Measurements from ENCODE around the gene NPIPA7.
"Not testable (repeated sequence)": the region's sequence is repeated elsewhere in the genome, so short reads cannot be mapped to it uniquely, and the experiment has no call there.

Gene NPIPA7

GRCh38 chr16:16378840-16379239, at the start of gene NPIPA7:
TSS of gene NPIPA7 (plus strand) at chr16:16379140. CDS start at chr16:16379245, 105 bp downstream.
- not testable (repeated sequence) for DNase-seq

DNA sequence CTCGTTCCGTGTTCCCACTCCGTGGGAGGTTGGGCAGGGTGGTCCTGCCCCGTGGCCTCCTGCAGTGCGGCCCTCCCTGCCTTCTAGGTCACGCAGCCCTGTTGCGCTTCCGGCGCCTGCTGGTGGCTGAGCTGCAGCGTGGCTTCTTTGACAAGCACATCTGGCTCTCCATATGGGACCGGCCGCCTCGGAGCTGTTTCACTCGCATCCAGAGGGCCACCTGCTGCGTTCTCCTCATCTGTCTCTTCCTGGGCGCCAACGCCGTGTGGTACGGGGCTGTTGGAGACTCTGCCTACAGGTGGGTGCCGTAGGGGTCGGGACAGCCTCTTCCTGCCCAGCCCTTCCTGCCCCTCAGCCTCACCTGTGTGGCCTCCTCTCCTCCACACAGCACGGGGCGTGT, 47.5 kb upstream of the NPIPA7 start:
- DNase-seq, result not testable (repeated sequence)

GRCh38 chr16:16357556-16357955, 21.4 kb upstream of the NPIPA7 start:
- not testable (repeated sequence) for DNase-seq

DNA sequence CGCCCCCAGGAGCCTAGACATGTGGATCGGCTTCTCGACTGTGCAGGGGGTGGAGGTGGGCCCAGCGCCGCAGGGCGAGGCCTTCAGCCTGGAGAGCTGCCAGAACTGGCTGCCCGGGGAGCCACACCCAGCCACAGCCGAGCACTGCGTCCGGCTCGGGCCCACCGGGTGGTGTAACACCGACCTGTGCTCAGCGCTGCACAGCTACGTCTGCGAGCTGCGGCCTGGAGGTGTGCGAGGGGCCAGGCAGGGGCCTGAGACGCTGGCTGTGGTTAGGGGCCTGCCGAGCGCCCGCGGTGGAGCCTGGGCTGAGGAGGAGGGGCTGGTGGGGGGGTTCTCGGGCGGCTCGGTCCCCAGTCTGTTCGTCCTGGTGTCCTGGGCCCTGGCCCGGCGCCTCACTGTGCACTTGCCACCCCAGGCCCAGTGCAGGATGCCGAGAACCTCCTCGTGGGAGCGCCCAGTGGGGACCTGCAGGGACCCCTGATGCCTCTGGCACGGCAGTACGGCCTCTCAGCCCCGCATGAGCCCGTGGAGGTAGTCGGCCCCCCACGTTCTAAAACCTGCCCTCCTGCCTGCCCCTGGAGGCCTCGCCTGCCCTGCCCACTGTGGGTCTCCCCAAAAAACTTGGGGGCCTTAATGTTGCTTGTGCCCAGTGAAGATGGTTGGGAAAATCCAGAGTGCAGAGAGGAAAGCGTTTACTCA, 20.2 kb upstream of the NPIPA7 start:
- DNase-seq, result not testable (repeated sequence)

DNA sequence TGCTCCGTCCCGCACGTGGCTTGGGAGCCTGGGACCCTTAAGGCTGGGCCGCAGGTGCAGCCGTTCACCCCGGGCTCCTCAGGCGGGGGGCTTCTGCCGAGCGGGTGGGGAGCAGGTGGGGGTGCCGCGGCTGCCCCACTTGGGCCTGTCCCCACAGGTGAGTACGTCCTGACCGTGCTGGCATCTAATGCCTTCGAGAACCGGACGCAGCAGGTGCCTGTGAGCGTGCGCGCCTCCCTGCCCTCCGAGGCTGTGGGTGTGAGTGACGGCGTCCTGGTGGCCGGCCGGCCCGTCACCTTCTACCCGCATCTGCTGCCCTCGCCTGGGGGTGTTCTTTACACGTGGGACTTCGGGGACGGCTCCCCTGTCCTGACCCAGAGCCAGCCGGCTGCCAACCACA, 15.3 kb upstream of the NPIPA7 start:
- DNase-seq, result not testable (repeated sequence)

- DNase-seq, result not testable (repeated sequence)
Observed at GRCh38 chr16:16364100-16364499, 14.8 kb upstream of the NPIPA7 start.

GRCh38 chr16:16364701-16365100, 14.2 kb upstream of the NPIPA7 start:
- not testable (repeated sequence) for DNase-seq

- not testable (repeated sequence) for DNase-seq
Observed at GRCh38 chr16:16365319-16365718, 13.6 kb upstream of the NPIPA7 start.

DNA sequence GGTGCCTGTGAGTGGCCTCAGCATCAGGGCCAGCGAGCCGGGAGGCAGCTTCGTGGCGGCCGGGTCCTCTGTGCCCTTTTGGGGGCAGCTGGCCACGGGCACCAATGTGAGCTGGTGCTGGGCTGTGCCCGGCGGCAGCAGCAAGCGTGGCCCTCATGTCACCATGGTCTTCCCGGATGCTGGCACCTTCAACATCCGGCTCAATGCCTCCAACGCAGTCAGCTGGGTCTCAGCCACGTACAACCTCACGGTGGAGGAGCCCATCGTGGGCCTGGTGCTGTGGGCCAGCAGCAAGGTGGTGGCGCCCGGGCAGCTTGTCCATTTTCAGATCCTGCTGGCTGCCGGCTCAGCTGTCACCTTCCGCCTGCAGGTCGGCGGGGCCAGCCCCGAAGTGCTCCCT, 13.1 kb upstream of the NPIPA7 start:
- DNase-seq, result not testable (repeated sequence)

GRCh38 chr16:16366552-16367284, 12.2 kb upstream of the NPIPA7 start:
- DNase-seq, result not testable (repeated sequence)

- DNase-seq, result not testable (repeated sequence)
Observed at GRCh38 chr16:16367285-16367628, 11.7 kb upstream of the NPIPA7 start.

DNA sequence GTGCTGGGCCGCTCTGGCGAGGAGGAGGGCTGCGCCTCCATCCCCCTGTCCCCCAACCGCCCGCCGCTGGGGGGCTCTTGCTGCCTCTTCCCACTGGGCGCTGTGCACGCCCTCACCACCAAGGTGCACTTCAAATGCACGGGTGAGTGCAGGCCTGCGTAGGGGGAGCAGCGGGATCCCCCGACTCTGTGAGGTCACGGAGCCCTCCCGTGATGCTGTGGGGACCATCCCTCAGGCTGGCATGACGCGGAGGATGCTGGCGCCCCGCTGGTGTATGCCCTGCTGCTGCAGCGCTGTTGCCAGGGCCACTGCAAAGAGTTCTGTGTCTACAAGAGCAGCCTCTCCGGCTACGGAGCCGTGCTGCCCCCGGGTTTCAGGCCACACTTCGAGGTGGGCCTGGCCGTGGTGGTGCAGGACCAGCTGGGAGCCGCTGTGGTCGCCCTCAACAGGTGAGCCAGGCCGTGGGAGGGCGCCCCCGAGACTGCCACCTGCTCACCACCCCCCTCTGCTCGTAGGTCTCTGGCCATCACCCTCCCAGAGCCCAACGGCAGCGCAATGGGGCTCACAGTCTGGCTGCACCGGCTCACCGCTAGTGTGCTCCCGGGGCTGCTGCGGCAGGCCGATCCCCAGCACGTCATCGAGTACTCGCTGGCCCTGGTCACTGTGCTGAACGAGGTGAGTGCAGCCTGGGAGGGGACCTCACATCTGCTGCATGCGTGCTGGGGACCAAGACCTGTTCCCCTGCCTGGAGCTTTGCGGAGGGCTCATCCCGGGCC, 9.7 kb upstream of the NPIPA7 start:
- DNase-seq, result not testable (repeated sequence)

GRCh38 chr16:16371136-16371735, 7.7 kb upstream of the NPIPA7 start:
- DNase-seq, result not testable (repeated sequence)

DNA sequence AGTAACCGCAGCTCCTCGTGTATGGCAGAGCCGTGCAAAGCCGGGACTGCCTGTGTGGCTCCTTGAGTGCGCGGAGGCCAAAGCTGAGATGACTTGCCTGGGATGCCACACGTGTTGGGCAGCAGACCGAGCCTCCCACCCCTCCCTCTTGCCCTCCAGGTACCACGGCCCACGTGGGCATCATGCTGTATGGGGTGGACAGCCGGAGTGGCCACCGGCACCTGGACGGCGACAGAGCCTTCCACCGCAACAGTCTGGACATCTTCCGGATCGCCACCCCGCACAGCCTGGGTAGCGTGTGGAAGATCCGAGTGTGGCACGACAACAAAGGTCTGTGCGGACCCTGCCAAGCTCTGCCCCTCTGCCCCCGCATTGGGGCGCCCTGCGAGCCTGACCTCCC, 4.7 kb upstream of the NPIPA7 start:
- DNase-seq, result not testable (repeated sequence)

- not testable (repeated sequence) for DNase-seq
Observed at GRCh38 chr16:16399685-16400084, 20.7 kb downstream of the NPIPA7 start.

DNA sequence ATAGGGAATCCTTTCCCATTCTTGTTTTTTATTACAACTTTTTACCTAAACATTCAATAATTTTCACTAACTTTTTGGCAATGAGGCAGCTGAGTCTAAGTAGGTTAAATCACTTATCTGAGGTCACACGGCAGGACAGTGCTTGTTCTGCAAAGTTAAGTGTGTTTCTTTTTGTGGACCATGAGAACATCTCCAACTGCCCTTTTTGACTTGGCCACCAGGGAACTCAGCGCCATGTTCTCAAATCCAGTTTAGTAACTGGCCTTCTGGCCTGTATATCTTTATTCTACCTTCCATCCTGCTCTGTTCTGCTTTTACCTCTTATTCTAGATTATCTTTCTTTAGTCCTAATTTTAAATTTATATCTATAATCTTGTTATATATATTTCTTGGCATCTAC, 23.4 kb downstream of the NPIPA7 start:
- DNase-seq, result not testable (repeated sequence)

DNA sequence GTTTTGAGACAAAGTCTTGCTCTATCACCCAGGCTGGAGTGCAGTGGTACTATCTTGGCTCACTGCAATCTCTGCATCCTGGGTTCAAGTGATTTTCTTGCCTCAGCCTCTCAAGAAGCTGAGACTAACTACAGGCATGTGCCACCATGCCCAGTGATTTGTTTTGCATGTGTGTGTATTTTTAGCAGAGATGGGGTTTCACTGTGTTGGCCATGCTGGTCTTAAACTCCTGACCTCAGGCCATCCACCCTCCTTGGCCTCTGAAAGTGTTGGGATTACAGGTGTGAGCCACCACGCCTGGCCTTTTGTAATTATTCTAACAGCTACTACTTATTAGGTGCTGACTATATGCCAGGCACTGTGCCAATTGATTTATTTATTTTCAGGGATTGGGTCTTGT, 25.3 kb downstream of the NPIPA7 start:
- DNase-seq, result not testable (repeated sequence)

GRCh38 chr16:16405421-16405820, 26.5 kb downstream of the NPIPA7 start:
- DNase-seq, result not testable (repeated sequence)

GRCh38 chr16:16408430-16408829, 29.5 kb downstream of the NPIPA7 start:
- DNase-seq, result not testable (repeated sequence)

DNA sequence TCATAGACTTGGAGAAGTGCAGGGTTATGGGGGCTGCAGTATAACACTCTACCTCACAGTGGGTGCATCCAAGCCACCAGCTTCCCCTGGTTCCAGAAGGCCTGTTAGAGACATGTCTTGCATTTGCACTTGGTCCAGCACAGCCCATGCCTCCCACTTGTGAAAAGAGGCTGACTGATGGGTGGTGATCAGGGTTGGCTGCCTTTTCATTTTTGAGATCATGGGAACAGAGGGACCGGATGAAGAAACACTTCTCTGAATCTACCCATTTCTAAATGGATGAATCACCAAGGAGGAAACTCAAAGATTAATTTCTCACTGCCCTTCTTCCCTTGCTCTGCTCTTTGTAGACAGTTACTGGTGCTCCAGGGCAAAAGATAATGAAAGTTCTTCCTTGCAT, 34.8 kb downstream of the NPIPA7 start:
- not testable (repeated sequence) for DNase-seq

DNA sequence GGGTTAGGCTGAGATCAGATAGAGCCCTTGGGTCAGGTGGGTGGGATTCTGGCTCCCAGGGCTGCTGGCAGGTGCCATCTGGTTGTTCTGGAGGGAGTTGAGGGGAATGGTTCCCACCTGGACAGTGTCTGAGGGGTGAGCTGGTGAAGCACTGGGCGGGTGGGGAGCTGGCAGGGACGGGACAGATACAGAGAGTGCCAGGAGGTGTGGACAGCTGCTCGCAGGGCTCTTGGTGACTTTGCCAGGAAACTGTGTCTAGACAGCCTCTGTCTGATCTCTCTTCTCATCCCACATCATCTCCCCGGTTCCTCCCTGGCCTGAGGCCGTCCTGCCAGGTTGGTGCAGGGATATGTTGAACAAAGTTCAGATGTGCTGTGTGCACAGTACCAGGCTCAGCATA, 38.1 kb downstream of the NPIPA7 start:
- not testable (repeated sequence) for DNase-seq

- DNase-seq, result not testable (repeated sequence)
Observed at GRCh38 chr16:16417914-16418544, 39.1 kb downstream of the NPIPA7 start.

Measured in cortex of kidney (tissue), 1 donor.